Muscle of leg (tissue), 11 donors: ENCODE measurements around the gene ZNF383. TPM values are rescaled to one million over a fixed set of nuclear protein-coding genes. Genes with fewer than 3 reads are reported as not detected.
"Not testable (repeated sequence)": the region's sequence is repeated elsewhere in the genome, so short reads cannot be mapped to it uniquely, and the experiment has no call there.

ENCODE experiments used
- DNase-seq: peaks from one replicate; pipeline ENCODE4 v3.0.0; 2013
- H3K27ac ChIP-seq: one replicate; pipeline ENCODE4 v1.5.1; 2013; ENCODE audit warnings: mild to moderate bottlenecking, low read length, control low read depth
- H3K27me3 ChIP-seq: one replicate; pipeline ENCODE4 v1.6.1; 2013; ENCODE audit warnings: low read length; ENCODE audit not compliant: control insufficient read depth, insufficient read depth
- H3K36me3 ChIP-seq: one replicate; pipeline ENCODE4 v1.6.1; 2013; ENCODE audit warnings: low read length; ENCODE audit not compliant: control insufficient read depth, insufficient read depth
- H3K4me1 ChIP-seq: one replicate; pipeline ENCODE4 v1.6.1; 2013; ENCODE audit warnings: low read length; ENCODE audit not compliant: control insufficient read depth, insufficient read depth
- H3K4me3 ChIP-seq: one replicate; pipeline ENCODE4 v1.5.1; 2013; ENCODE audit warnings: low read length, control low read depth
- H3K9me3 ChIP-seq: replicated peaks from 2 replicates; pipeline ENCODE4 v1.6.1; 2013; ENCODE audit warnings: low read depth, low read length; ENCODE audit not compliant: control insufficient read depth
- WGBS: methylation state at CpG from one replicate; pipeline ENCODE4 v1.1.5; 2013; ENCODE audit warnings: missing lambda C conversion rate; ENCODE audit not compliant: insufficient coverage; 5-methylcytosine and 5-hydroxymethylcytosine counted together
- polyA plus RNA-seq, 8 donors: library from polyadenylated mRNA; unstranded; fragments of 120-200 nt; gene quantifications; one replicate each; pipeline versions ENCODE4 v1.2.1 to v1.2.3, GENCODE V29; 2013; ENCODE audit warnings: inconsistent platforms in 1 of 8, low replicate concordance in 1 of 8; ENCODE audit not compliant: insufficient read length in 8 of 8, insufficient read depth in 1 of 8
- total RNA-seq: library from RNA; stranded (reverse); fragments of 120-200 nt; gene quantifications from one replicate; pipeline ENCODE4 v1.2.4, GENCODE V29; 2013

The ZNF383 gene
- total and polyA plus RNA-seq, 9 donors = 6.8 to 12.5 (median 8.8) TPM

GRCh38 chr19:37221136-37221535, 3.1 kb downstream of the ZNF383 start:
- no CpG with 5 or more reads among the region's 2 CpGs for WGBS
- Histone ChIP-seq H3K36me3 (peaks cover 23% of the 10 kb centered on the region), H3K27ac (no peak overlapping the region), H3K9me3 (no peaks in the 10 kb centered on the region), H3K4me3 (no peak overlapping the region), H3K27me3 (no peaks in the 10 kb centered on the region), H3K4me1 (peaks cover 6% of the 10 kb centered on the region)
- no peak for DNase-seq

GRCh38 chr19:37226248-37226647, 8.2 kb downstream of the ZNF383 start:
- no peaks in the 10 kb centered on the region for H3K4me1 ChIP-seq
- no peak for DNase-seq
- no peak overlapping the region for H3K4me3 ChIP-seq
- no peak overlapping the region for H3K27ac ChIP-seq
- no peaks in the 10 kb centered on the region for H3K27me3 ChIP-seq
- peaks cover 36% of the 10 kb centered on the region for H3K36me3 ChIP-seq
- WGBS = no CpG with 5 or more reads among the region's 2 CpGs
- no peaks in the 10 kb centered on the region for H3K9me3 ChIP-seq

GRCh38 chr19:37227996-37228395, 10.0 kb downstream of the ZNF383 start:
- Histone ChIP-seq H3K4me1 (no peaks in the 10 kb centered on the region), H3K36me3 (peaks cover 39% of the 10 kb centered on the region), H3K4me3 (no peak overlapping the region), H3K27me3 (no peaks in the 10 kb centered on the region), H3K27ac (no peak overlapping the region), H3K9me3 (no peaks in the 10 kb centered on the region)
- WGBS = 24% methylated on average over 9 of the region's 12 CpGs
- peak; percentile 8 for DNase-seq

GRCh38 chr19:37243206-37243632, 25.2 kb downstream of the ZNF383 start:
- WGBS = no CpG with 5 or more reads among the region's 4 CpGs
- Histone ChIP-seq H3K4me3 (no peak overlapping the region), H3K27me3 (no peaks in the 10 kb centered on the region), H3K9me3 (peaks cover 57% of the 10 kb centered on the region), H3K27ac (no peak overlapping the region), H3K4me1 (no peaks in the 10 kb centered on the region), H3K36me3 (peaks cover 39% of the 10 kb centered on the region)
- DNase-seq = no peak

GRCh38 chr19:37251308-37252229, 33.6 kb downstream of the ZNF383 start:
- Histone ChIP-seq H3K27me3 (no peaks in the 10 kb centered on the region), H3K4me1 (peaks cover 5% of the 10 kb centered on the region), H3K9me3 (peaks cover 15% of the 10 kb centered on the region), H3K36me3 (peaks cover 10% of the 10 kb centered on the region), H3K27ac (peak overlapping the region; percentile 80), H3K4me3 (peak overlapping the region; percentile 90)
- under 1% methylated on average over 31 of the region's 39 CpGs for WGBS
- DNase-seq = peak; percentile 99

- WGBS = no CpG with 5 or more reads among the region's 1 CpG
- H3K9me3 ChIP-seq, H3K36me3 ChIP-seq, H3K27me3 ChIP-seq, H3K27ac ChIP-seq, H3K4me3 ChIP-seq, H3K4me1 ChIP-seq, DNase-seq: not testable (repeated sequence)
Observed at GRCh38 chr19:37263028-37263427, 45.0 kb downstream of the ZNF383 start.

- not testable (repeated sequence) for DNase-seq, H3K4me3 ChIP-seq, H3K4me1 ChIP-seq, H3K27me3 ChIP-seq, H3K27ac ChIP-seq, H3K36me3 ChIP-seq, H3K9me3 ChIP-seq
- WGBS = 93% methylated on average over 2 of the region's 12 CpGs
Observed at GRCh38 chr19:37267005-37267404, 49.0 kb downstream of the ZNF383 start.

- WGBS = 76% methylated on average over 4 of the region's 4 CpGs
- not testable (repeated sequence) for DNase-seq, H3K4me1 ChIP-seq, H3K36me3 ChIP-seq, H3K27ac ChIP-seq, H3K9me3 ChIP-seq, H3K4me3 ChIP-seq, H3K27me3 ChIP-seq
Observed at GRCh38 chr19:37267755-37268154, 49.7 kb downstream of the ZNF383 start.

- not testable (repeated sequence) for H3K4me3 ChIP-seq, H3K27ac ChIP-seq, H3K36me3 ChIP-seq, DNase-seq, H3K27me3 ChIP-seq, H3K9me3 ChIP-seq, H3K4me1 ChIP-seq
- WGBS = 97% methylated on average over 5 of the region's 30 CpGs
Observed at GRCh38 chr19:37280656-37281055, 62.6 kb downstream of the ZNF383 start.

- not testable (repeated sequence) for H3K27me3 ChIP-seq, H3K4me3 ChIP-seq, H3K36me3 ChIP-seq, DNase-seq, H3K9me3 ChIP-seq, H3K27ac ChIP-seq, H3K4me1 ChIP-seq
- WGBS = no CpG with 5 or more reads among the region's 37 CpGs
Observed at GRCh38 chr19:37284020-37284419, 66.0 kb downstream of the ZNF383 start.
